Peyer's patch (tissue), 4 donors: ENCODE results near the gene VPS8.

Experiments
- CTCF ChIP-seq, 6 experiments: fragments of 450-650 bp in 4 of 6; fragments of 200-600 bp in 2 of 6; sonication (generic) in 1 of 6; IDR thresholded peaks; one replicate each; pipeline ENCODE4 v1.5.1; 2017 to 2019; ENCODE audit warnings: antibody characterized with exemption in 6 of 6, mild to moderate bottlenecking in 3 of 6, moderate library complexity in 1 of 6
- POLR2A ChIP-seq, 2 donors: fragments of 450-650 bp; IDR thresholded peaks; one replicate each; pipeline ENCODE4 v1.5.1; 2017; ENCODE audit warnings: antibody characterized with exemption in 2 of 2, mild to moderate bottlenecking in 2 of 2, moderate library complexity in 2 of 2

- TF ChIP-seq CTCF (IDR thresholded peaks at IDR 0.05) (no peak), POLR2A (IDR thresholded peaks at IDR 0.05) (no peak)
Measured at GRCh38 chr3:184899953-184900595, 88.1 kb downstream of the VPS8 start.
